ENCODE results near the gene QRICH1.
A peak's percentile ranks its signal among the peaks of the same experiment; 100 is the strongest.

The QRICH1 gene

DNA sequence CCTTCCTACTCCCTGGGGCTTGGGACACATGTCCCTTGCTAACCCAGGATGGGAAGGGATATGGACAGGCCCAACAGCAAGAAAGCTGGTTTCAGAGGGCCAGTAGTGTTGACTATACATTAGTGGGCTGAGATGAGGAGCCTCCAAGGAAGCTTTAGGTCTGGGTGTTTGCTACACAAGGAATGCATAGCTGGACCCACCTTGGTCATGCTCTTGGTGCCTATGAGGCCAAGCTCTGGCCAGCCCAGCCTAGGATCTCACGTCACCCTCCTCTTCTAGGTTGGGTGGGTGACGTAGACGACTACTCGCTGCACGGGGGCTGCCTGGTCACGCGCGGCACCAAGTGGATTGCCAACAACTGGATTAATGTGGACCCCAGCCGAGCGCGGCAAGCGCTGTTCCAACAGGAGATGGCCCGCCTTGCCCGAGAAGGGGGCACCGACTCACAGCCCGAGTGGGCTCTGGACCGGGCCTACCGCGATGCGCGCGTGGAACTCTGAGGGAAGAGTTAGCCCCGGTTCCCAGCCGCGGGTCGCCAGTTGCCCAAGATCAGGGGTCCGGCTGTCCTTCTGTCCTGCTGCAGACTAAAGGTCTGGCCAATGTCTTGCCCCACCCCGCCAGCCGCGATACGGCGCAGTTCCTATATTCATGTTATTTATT lies 87.3 kb downstream of the QRICH1 start:
- Mint-ChIP-seq H3K4me1 (peaks cover 36% of the 10 kb centered on the region), H3K4me3 (peak overlapping the region; percentile 94 to 99), H3K27me3 (no peaks in the 10 kb centered on the region), H3K9me3 (no peaks in the 10 kb centered on the region), H3K27ac (peak overlapping the region; percentile 99 to 100)
- DNase-seq (no peak), ATAC-seq (no peak)

DNA sequence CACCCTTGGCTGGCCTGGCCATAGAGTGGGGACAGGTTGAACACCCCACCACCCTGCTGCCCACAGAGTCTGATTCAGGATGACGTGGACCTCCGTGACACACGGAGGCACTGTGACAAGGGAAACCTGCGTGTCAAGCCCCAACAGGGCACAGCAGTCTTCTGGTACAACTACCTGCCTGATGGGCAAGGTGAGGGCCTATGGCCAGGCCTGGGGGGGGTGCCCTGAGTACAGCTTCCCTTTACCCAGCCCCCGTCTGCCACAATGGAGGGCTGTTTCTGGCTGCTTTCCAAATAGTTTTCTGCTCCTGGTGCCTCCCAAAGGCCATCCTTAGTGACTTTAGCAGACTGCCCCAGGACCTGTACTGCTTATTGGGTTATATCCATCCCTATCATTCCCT lies 87.9 kb downstream of the QRICH1 start:
- ATAC-seq (no peak), DNase-seq (no peak)
- Mint-ChIP-seq H3K9me3 (no peaks in the 10 kb centered on the region), H3K27me3 (no peaks in the 10 kb centered on the region), H3K4me3 (peak overlapping the region; percentile 94 to 99), H3K27ac (no peak overlapping the region), H3K4me1 (peaks cover 36% of the 10 kb centered on the region)

DNA sequence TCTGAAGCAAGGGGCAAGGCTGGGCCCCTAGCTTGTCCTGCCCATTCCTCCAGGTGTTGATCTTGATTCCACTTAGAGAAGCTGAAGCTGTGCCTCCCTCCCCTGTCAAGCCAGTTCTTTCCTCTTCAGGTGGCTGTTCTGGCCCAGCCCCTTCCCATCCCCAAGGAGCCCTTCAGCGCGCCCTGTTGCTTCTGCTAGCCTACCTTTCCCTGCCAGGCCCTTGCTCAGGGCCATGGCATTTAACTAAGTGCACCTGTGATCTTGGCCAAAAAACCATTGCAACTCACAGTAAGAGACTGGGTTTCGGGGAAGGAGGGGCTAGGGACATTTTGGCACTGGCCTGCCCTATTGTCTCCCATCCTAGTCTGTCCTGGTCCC lies 88.6 kb downstream of the QRICH1 start:
- H3K9me3 Mint-ChIP-seq: no peaks in the 10 kb centered on the region
- no peak overlapping the region for H3K27ac Mint-ChIP-seq
- DNase-seq (no peak), ATAC-seq (no peak)
- H3K4me1 Mint-ChIP-seq: peaks cover 36% of the 10 kb centered on the region
- H3K27me3 Mint-ChIP-seq: no peaks in the 10 kb centered on the region
- no peak overlapping the region for H3K4me3 Mint-ChIP-seq

DNA sequence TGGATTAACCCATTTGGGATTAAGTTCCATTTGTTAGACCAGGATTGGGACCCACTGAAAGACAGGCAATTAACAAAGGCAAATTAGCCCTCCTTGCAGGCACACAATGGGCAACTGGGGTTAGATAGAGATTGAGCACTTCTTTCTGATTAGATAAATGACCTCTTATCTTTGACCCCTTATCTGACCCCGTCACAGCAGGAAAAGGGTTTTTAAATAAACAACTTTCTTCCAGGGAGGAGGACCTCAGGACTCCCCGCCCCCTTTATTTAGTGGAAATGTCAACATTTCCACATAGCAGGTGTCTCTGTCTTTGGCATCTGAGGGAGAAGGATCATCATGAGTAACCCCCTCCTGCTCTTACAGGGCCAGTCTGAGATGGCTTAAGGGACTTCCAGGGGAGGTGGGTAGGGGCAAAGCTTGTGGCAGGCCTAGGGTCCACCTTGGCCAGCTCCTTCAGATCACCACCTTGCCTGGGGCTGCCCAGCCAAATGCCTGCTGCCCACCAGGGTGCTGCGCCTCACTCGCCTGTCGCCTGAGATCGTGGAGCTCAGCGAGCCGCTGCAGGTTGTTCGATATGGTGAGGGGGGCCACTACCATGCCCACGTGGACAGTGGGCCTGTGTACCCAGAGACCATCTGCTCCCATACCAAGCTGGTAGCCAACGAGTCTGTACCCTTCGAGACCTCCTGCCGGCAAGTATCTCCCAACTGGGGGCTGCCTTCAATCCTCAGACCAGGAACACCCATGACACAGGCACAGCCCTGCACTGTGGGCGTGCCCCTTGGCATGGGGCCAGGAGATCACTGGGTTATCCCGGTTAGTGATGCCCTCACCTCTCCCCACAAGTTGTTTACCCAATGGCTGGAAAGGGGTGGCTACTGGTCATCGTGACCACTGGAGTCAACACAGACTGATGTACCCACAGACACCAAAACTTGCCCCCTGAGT lies 89.2 kb downstream of the QRICH1 start:
- DNase-seq (no peak), ATAC-seq (no peak)
- Mint-ChIP-seq H3K4me3 (no peak overlapping the region), H3K4me1 (peaks cover 32% of the 10 kb centered on the region), H3K9me3 (no peaks in the 10 kb centered on the region), H3K27me3 (no peaks in the 10 kb centered on the region), H3K27ac (no peak overlapping the region)

DNA sequence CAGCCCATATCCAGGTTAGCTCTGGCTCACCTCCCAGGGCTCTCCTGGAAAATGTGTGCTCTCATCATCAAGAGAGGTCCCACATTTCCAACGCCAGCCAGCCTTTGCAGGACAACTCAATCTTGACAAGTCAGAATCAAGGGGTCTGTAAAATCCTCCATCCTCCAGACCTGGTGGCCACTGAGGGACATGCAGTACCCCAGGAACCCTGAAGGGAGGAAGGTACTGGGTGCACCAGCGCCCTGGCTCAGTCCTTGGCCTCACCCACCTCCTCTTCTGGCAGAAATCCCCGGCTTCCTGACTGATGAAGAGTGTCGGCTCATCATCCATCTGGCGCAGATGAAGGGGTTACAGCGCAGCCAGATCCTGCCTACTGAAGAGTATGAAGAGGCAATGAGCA lies 92.7 kb downstream of the QRICH1 start:
- H3K4me1 Mint-ChIP-seq: peaks cover 14% of the 10 kb centered on the region
- no peaks in the 10 kb centered on the region for H3K27me3 Mint-ChIP-seq
- H3K4me3 Mint-ChIP-seq: no peak overlapping the region
- no peak for DNase-seq
- peak overlapping the region in 1 of 2 donors; percentile 64 for H3K27ac Mint-ChIP-seq
- no peaks in the 10 kb centered on the region for H3K9me3 Mint-ChIP-seq
- no peak for ATAC-seq

DNA sequence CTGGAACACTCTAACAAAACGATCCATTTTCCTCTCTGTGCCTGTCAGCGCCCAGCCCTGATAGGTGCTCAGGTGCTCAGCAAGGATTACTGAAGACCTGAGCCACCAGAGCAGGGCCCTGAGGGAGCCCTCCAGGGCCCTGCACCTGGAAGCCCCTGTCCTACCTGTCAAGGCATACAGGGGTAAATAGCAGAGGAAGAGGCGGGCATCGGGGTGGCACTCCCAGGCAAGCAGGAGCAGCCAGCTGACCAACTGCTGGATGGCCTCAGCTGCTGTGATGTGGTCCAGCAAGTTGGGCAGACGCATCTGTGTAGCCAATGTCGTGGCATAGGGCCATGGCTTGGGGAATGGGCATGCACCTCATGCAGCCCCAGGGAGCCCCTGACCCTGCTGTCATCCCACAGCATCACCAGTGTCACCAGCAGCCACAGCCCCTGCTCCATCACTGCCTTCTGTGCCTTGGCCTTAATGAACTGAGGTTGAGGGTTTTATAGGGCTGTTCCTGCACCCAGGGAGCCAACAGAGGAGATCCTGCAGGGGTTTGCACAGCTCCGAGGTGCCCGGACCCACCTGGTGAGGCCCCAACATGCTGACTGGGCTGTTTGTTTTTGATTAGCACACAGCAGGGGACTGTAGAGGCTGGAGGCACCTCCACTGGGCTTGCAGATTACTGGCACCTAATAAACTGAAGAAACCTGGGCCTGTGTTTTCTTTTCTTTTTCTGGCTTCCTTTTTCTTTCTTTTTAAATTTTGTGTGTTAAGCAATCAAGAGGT lies 94.6 kb downstream of the QRICH1 start:
- Mint-ChIP-seq H3K27ac (peak overlapping the region in 1 of 2 donors; percentile 36), H3K27me3 (no peaks in the 10 kb centered on the region), H3K9me3 (no peaks in the 10 kb centered on the region), H3K4me3 (no peak overlapping the region), H3K4me1 (peaks cover 25% of the 10 kb centered on the region)
- DNase-seq (no peak), ATAC-seq (no peak)

DNA sequence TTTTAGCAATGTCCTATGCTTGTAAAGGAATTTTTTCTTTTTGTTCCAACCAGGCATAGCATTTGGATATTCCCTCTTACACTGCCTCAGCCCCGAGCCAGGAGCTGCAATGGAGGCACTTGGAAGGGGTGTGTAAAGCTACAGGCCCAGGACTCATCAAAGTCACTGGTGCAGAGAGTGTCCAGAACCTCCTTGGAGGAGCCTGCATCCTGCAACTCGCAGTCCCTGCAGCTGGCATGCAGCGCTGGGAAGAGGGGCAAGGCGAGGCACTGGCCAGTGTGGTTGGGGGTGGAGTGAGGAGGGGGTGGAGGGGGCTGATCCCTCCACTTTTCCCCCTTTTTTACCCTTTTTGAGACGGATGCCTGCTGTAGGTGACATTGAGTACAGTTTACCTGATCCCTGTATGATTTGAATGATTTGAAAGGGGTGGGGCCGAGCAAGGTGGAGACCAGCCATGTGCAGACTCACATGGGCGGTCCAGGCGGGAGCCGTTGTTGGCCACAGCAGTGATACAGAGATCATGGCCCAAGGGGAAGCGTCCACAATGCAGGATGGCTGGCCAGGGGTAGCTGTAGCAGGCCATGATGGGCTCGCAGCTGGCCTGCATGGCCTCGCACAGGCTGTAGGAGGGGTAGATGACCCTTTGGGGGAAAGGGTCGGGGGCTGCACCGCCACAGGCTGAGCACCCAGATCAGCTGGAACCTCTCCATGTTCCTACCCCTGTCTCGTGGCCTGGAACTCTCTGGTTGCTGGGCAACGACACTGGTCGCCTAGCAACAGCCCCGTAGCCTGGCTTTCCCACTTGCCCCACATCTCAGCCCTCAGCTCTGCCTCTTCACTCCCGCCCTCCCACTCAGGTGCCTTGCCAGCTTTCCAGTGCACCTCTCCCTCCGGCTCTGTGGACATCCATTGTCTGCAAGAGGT lies 95.9 kb downstream of the QRICH1 start:
- no peak for DNase-seq
- no peaks in the 10 kb centered on the region for H3K9me3 Mint-ChIP-seq
- H3K27me3 Mint-ChIP-seq: no peaks in the 10 kb centered on the region
- no peak for ATAC-seq
- no peak overlapping the region for H3K4me3 Mint-ChIP-seq
- H3K27ac Mint-ChIP-seq: peak overlapping the region in 1 of 2 donors; percentile 69
- H3K4me1 Mint-ChIP-seq: peaks cover 37% of the 10 kb centered on the region

DNA sequence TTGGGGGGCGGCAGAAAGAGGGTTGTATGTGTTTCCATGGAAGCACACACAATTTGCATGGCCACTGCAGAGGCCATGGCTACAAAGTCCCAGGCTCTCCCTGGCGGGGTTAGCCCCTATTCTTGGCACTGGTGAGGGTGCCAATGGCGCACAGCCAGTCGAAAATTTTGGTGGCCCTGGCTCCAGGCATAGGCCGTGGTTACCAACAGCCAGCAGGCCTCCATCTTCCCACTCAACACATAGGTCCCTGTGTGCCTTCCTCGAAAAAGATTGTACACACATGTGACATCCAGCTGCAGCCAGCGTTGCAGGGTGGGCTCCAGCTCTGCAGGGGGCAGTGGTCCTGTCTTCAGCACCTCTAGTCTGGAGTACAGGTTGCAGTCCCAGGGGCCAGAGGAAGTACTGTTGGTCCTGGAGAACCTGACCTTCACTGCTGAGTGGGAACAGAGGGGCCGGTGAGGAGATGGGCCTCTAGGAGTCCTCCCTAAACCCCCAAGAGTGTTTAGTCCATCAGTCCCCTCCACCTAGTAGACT lies 96.7 kb downstream of the QRICH1 start:
- ATAC-seq: peak; percentile 39
- Mint-ChIP-seq H3K4me1 (peaks cover 43% of the 10 kb centered on the region), H3K27ac (no peak overlapping the region), H3K27me3 (no peaks in the 10 kb centered on the region), H3K4me3 (no peak overlapping the region), H3K9me3 (no peaks in the 10 kb centered on the region)
- no peak for DNase-seq

DNA sequence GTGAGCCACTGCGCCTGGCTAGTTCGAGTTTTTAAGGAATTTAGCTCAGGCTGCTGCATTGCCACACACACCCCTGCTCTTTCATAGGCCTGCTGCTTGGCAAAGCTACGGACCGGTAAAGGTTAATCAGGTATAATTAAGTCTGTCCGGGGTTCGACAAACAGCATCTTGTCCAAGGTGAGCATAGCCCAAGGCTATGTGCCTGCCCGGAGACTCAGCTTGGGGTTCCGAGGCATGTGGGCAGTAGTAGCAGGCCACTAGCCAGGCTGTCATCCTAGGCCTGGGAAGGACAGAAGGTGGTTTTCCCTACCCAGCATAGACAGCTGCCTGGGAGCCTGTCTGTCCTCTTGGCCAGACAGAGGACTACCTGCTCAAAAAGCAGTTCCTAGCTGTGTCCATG lies 97.2 kb downstream of the QRICH1 start:
- Mint-ChIP-seq H3K9me3 (no peaks in the 10 kb centered on the region), H3K4me3 (no peak overlapping the region), H3K27ac (no peak overlapping the region), H3K4me1 (peaks cover 44% of the 10 kb centered on the region), H3K27me3 (no peaks in the 10 kb centered on the region)
- DNase-seq: no peak
- no peak for ATAC-seq

DNA sequence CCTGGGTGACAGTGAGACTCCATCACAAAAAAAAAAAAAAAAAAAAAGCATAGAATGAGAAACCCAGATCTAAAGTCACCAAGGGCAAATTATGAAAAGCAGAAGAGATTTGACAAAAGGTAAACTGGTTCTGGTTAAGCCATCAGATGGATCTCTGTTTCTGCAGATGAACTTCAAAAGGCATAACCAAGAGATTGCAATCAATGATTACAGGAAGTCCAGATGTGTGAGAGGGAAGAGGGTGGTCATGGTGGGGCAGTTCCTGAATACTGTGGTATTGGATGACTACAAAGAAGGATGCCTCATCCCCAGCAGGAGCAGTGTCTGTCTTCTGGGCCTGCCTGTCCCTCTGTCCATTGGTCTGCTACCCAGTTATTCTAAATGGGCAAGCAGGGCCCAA lies 100.0 kb downstream of the QRICH1 start:
- no peak for DNase-seq
- Mint-ChIP-seq H3K27me3 (no peaks in the 10 kb centered on the region), H3K9me3 (no peaks in the 10 kb centered on the region), H3K4me1 (peaks cover 60% of the 10 kb centered on the region), H3K27ac (peak overlapping the region in 1 of 2 donors; percentile 10), H3K4me3 (no peak overlapping the region)
- ATAC-seq: no peak

DNA sequence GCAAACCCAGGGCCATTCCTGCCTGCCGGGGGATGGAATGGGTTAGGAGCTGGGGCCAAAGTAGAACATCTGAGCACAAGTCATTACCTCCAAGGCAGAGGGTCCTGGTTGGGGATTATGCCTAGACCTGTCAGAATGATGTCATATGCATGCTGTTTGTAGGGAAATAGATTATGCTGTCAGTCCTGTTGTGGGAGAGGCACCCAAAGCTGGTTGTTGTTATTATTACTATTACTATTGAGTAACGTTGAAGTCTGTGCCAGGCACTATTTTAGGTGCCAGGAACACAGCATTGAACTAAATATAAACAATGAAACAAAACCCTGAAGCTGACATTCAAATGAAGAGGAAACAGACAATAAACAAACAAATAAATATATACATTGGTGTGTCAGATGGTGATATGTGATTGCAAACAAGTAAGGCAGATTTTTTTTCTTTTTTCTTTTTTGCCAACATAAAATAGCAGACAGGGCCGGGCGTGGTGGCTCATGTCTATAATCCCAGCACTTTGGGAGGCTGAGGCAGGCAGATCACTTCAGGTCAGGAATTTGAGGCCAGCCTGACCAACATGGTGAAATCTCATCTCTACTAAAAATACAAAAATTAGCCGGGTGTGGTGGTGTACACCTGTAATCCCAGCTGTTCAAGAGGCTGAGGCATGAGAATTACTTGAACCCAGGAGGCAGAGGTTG lies 101.9 kb downstream of the QRICH1 start:
- H3K4me3 Mint-ChIP-seq: peak overlapping the region; percentile 91 to 95
- no peak for ATAC-seq
- no peaks in the 10 kb centered on the region for H3K9me3 Mint-ChIP-seq
- no peaks in the 10 kb centered on the region for H3K27me3 Mint-ChIP-seq
- H3K27ac Mint-ChIP-seq: peak overlapping the region in 1 of 2 donors; percentile 27
- DNase-seq: no peak
- peaks cover 67% of the 10 kb centered on the region for H3K4me1 Mint-ChIP-seq

DNA sequence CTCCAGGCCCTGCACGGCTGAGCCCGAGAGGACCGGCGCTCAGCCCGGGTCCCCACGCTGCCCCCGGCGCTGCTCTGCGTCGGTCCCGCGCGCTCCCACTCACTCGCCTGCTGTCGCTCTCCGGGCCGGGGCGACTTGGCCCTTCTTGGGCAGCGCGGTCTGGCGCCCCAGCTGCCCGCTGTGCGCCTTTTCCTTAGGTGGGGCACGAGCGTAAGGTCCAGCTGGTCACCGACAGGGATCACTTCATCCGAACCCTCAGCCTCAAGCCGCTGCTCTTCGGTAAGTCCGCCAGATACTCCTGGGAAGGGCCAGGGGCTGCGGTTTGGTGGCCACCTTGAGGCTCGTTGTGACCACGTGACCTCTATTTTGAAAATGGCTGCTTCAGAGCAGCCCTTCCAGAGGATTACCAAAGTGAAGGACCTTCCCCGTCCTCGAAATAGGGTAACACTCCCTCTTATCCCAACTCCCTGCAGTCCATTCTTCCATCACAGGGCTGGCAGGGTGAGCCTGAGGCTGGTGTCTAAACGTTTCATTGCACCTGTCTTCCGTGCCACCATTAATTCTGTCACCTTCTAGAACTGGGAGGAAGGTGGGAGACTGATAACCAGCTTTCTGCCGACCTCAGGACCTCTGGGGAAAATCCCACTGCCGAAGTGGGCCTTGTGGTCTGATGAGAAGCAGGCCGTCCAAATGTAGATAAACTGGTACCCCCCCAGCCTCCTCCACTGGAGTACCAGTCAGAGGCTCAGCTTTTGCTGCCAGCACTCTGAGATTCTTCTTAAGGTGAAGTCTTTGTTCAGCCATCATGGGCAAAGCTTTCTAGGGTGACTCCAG lies 103.0 kb downstream of the QRICH1 start:
- peak overlapping the region; percentile 96 to 97 for H3K27ac Mint-ChIP-seq
- ATAC-seq (peak; percentile 29), DNase-seq (peak in 1 of 2 donors; percentile 41)
- H3K4me3 Mint-ChIP-seq: peak overlapping the region; percentile 91 to 95
- no peaks in the 10 kb centered on the region for H3K27me3 Mint-ChIP-seq
- no peaks in the 10 kb centered on the region for H3K9me3 Mint-ChIP-seq
- peaks cover 77% of the 10 kb centered on the region for H3K4me1 Mint-ChIP-seq

DNA sequence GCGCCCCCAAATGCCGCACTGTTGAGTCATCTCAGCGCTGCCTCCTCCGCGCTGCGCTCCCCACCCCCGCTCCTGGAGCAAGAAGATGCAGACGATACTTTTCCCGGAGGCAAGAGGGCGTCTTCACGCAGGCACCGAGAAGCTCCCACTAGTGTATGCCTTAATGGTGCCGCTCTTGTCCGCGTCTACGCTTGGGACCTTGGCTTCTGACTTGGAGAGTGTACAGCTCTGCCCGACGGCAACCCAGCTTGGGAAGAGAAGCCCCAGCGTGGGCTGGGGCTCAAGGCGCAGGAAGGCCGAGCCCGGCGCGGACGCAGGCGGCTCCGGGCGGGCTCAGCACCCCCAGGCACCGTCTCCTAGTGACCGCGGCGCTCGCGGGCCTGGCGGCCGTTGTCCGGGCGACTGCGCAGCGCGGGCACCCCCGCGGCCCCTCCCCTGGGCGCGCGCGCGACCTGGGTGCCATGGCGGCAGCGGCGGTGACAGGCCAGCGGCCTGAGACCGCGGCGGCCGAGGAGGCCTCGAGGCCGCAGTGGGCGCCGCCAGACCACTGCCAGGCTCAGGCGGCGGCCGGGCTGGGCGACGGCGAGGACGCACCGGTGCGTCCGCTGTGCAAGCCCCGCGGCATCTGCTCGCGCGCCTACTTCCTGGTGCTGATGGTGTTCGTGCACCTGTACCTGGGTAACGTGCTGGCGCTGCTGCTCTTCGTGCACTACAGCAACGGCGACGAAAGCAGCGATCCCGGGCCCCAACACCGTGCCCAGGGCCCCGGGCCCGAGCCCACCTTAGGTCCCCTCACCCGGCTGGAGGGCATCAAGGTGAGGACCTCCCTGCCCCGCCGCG lies 103.9 kb downstream of the QRICH1 start, which contains the start of gene P4HTM:
Gene P4HTM, plus strand, starts transcription at position 446 of the 840 bp plus-strand sequence. Its CDS starts 16 bp downstream, at position 462.
- peak within 1 kb of the TSS; percentile 91 to 98 for H3K4me3 Mint-ChIP-seq
- H3K27me3 Mint-ChIP-seq: no peaks in the 10 kb centered on the region
- H3K4me1 Mint-ChIP-seq: peaks cover 78% of the 10 kb centered on the region
- ATAC-seq (peak; percentile 84), DNase-seq (peak; percentile 82 to 88)
- no peaks in the 10 kb centered on the region for H3K9me3 Mint-ChIP-seq
- peak within 1 kb of the TSS; percentile 96 to 98 for H3K27ac Mint-ChIP-seq

All from stimulated activated naive CD8-positive, alpha-beta T cell treated with anti-CD3 and anti-CD28 coated beads, Interleukin-15, amount 100 ng/mL, for 72 hours (primary cell).